ENCODE data around the gene LRP1. TPM values are rescaled to one million over a fixed set of nuclear protein-coding genes. Genes with fewer than 3 reads are reported as not detected.

LRP1 gene
- total and polyA plus RNA-seq, 8 donors = 108 to 325 (median 138) TPM

- no peak for TF ChIP-seq CTCF (IDR thresholded peaks at IDR 0.05)
- no peaks in the 10 kb centered on the region for H3K36me3 ChIP-seq
- ATAC-seq = no peak
- H3K9me3 ChIP-seq = no peaks in the 10 kb centered on the region
- peak in 1 of 4 donors; percentile 13 for DNase-seq
- intact Hi-C loops (cut with DNase I) = no loop called here
- H3K27me3 ChIP-seq = peaks cover 83 to 93% of the 10 kb centered on the region in 2 donors
- H3K4me3 ChIP-seq = no peak overlapping the region
- H3K27ac ChIP-seq = no peak overlapping the region
- H3K4me1 ChIP-seq = peaks cover 0 to 23% of the 10 kb centered on the region in 2 donors
Observed at GRCh38 chr12:57223191-57224165, 95.2 kb downstream of the LRP1 start.

GRCh38 chr12:57224278-57224972 lies 96.1 kb downstream of the LRP1 start:
- intact Hi-C loops (cut with DNase I) = no loop called here
- no peak for TF ChIP-seq CTCF (IDR thresholded peaks at IDR 0.05)
- Histone ChIP-seq H3K9me3 (no peaks in the 10 kb centered on the region), H3K27ac (no peak overlapping the region), H3K27me3 (peaks cover 75 to 84% of the 10 kb centered on the region in 2 donors), H3K4me3 (no peak overlapping the region), H3K4me1 (peaks cover 0 to 31% of the 10 kb centered on the region in 2 donors), H3K36me3 (no peaks in the 10 kb centered on the region)
- DNase-seq = peak in 1 of 4 donors; percentile 31
- no peak for ATAC-seq

GRCh38 chr12:57224973-57225679 lies 96.8 kb downstream of the LRP1 start:
- intact Hi-C loops (cut with DNase I) = no loop called here
- Histone ChIP-seq H3K36me3 (no peaks in the 10 kb centered on the region), H3K27ac (no peak overlapping the region), H3K9me3 (no peaks in the 10 kb centered on the region), H3K27me3 (peaks cover 68 to 77% of the 10 kb centered on the region in 2 donors), H3K4me3 (peak overlapping the region in 1 of 2 donors; percentile 1), H3K4me1 (peaks cover 0 to 37% of the 10 kb centered on the region in 2 donors)
- ATAC-seq = peak; percentile 70
- DNase-seq = peak in 1 of 4 donors; percentile 96
- TF ChIP-seq CTCF (IDR thresholded peaks at IDR 0.05) = peak; percentile 61 to 85

- H3K4me3 ChIP-seq = no peak overlapping the region
- H3K27ac ChIP-seq = no peak overlapping the region
- ATAC-seq = no peak
- peaks cover 0 to 43% of the 10 kb centered on the region in 2 donors for H3K4me1 ChIP-seq
- no peaks in the 10 kb centered on the region for H3K9me3 ChIP-seq
- H3K27me3 ChIP-seq = peaks cover 63 to 71% of the 10 kb centered on the region in 2 donors
- peak in 1 of 4 donors; percentile 31 for DNase-seq
- intact Hi-C loops (cut with DNase I) = no loop called here
- no peak for TF ChIP-seq CTCF (IDR thresholded peaks at IDR 0.05)
- H3K36me3 ChIP-seq = no peaks in the 10 kb centered on the region
Observed at GRCh38 chr12:57225680-57226210, 97.5 kb downstream of the LRP1 start.

All from left lung (tissue), 10 donors.